GM23338 (cell line): Measurements from ENCODE around the gene COPE. TPM values are rescaled to one million over a fixed set of nuclear protein-coding genes. Genes with fewer than 3 reads are reported as not detected.

ENCODE experiments used
- ATAC-seq: fragments of 200-7000 bp; cut with Tn5 transposase; 3 replicates; pipeline ENCODE4 v1.9.1; 2020
- DNase-seq: peaks from one replicate; pipeline ENCODE4 v3.0.0-alpha.2; 2015; ENCODE audit warnings: low spot score
- H2AFZ ChIP-seq: fragments of 200-600 bp; sonication (generic); 2 replicates; pipeline ENCODE4 v1.8.0; 2016; ENCODE audit warnings: antibody characterized with exemption, mild to moderate bottlenecking, moderate library complexity
- H3F3A ChIP-seq: fragments of 200-600 bp; sonication (generic); replicated peaks from 2 replicates; pipeline ENCODE4 v1.8.0; 2017; ENCODE audit warnings: antibody characterized with exemption, mixed run types, low read depth
- H3K27ac ChIP-seq: fragments of 200-600 bp; sonication (generic); 2 replicates; pipeline ENCODE4 v1.6.1; 2016; ENCODE audit warnings: low read depth
- H3K27me3 ChIP-seq: fragments of 200-600 bp; sonication (generic); 2 replicates; pipeline ENCODE4 v1.8.0; 2016; ENCODE audit warnings: mild to moderate bottlenecking, mixed run types, moderate library complexity; ENCODE audit not compliant: insufficient read depth
- H3K36me3 ChIP-seq: fragments of 200-600 bp; sonication (generic); 2 replicates; pipeline ENCODE4 v1.8.0; 2016; ENCODE audit warnings: mild to moderate bottlenecking; ENCODE audit not compliant: insufficient read depth
- H3K4me1 ChIP-seq: fragments of 200-600 bp; sonication (generic); 2 replicates; pipeline ENCODE4 v1.8.0; 2016; ENCODE audit warnings: mild to moderate bottlenecking, moderate library complexity; ENCODE audit not compliant: insufficient read depth
- H3K4me2 ChIP-seq: fragments of 200-600 bp; sonication (generic); 2 replicates; pipeline ENCODE4 v1.7.1; 2017; ENCODE audit warnings: mixed run types
- H3K4me3 ChIP-seq: fragments of 200-600 bp; sonication (generic); 2 replicates; pipeline ENCODE4 v1.6.1; 2016; ENCODE audit warnings: mixed run types
- H3K79me2 ChIP-seq: fragments of 200-600 bp; sonication (generic); replicated peaks from 2 replicates; pipeline ENCODE4 v1.8.0; 2017; ENCODE audit warnings: mild to moderate bottlenecking; ENCODE audit not compliant: insufficient read depth
- H3K9me2 ChIP-seq: fragments of 200-600 bp; sonication (generic); 2 replicates; pipeline ENCODE4 v1.8.0; 2017; ENCODE audit not compliant: insufficient read depth
- H4K20me1 ChIP-seq: fragments of 200-600 bp; sonication (generic); replicated peaks from 2 replicates; pipeline ENCODE4 v1.8.0; 2017; ENCODE audit warnings: mild to moderate bottlenecking; ENCODE audit not compliant: insufficient read depth
- H3K27ac Mint-ChIP-seq: 2 replicates; pipeline ENCODE4 v1.8.0; 2020; ENCODE audit warnings: inconsistent platforms, mild to moderate bottlenecking, moderate library complexity, mixed read lengths
- H3K27me3 Mint-ChIP-seq: 3 replicates; pipeline ENCODE4 v1.8.0; 2022; ENCODE audit warnings: low read depth, mild to moderate bottlenecking, moderate library complexity, mixed read lengths, inconsistent platforms; ENCODE audit not compliant: insufficient read depth, poor library complexity
- H3K36me3 Mint-ChIP-seq: 3 replicates; pipeline ENCODE4 v1.8.0; 2021; ENCODE audit warnings: low read depth, mild to moderate bottlenecking, inconsistent platforms, moderate library complexity, mixed read lengths
- H3K4me1 Mint-ChIP-seq: 3 replicates; pipeline ENCODE4 v1.8.0; 2020; ENCODE audit warnings: mild to moderate bottlenecking, inconsistent platforms, mixed read lengths
- H3K4me3 Mint-ChIP-seq: 3 replicates; pipeline ENCODE4 v1.8.0; 2021; ENCODE audit warnings: moderate library complexity, mild to moderate bottlenecking, inconsistent platforms, mixed read lengths
- H3K9me3 Mint-ChIP-seq: 3 replicates; pipeline ENCODE4 v1.8.0; 2020; ENCODE audit warnings: moderate library complexity, mild to moderate bottlenecking, inconsistent platforms, mixed read lengths
- CREB1 ChIP-seq: fragments of 250-450 bp; sonication (Bioruptor Pico); IDR thresholded peaks from 2 replicates; pipeline ENCODE4 v1.5.0; 2020; ENCODE audit warnings: low read depth, mild to moderate bottlenecking, moderate library complexity
- CTCF ChIP-seq, 2 experiments: fragments of 200-600 bp in 1 of 2; sonication (generic) in 1 of 2; conservative IDR thresholded peaks; 2 replicates each; pipeline versions ENCODE4 v1.5.1 to v1.6.1; 2016 to 2017; ENCODE audit warnings: antibody characterized with exemption in 2 of 2, low read depth in 2 of 2, mild to moderate bottlenecking in 2 of 2, moderate library complexity in 1 of 2
- ETS1 ChIP-seq: IDR thresholded peaks from 2 replicates; pipeline ENCODE4 v1.6.1; 2016; ENCODE audit warnings: antibody characterized with exemption
- EZH2 ChIP-seq: fragments of 200-600 bp; sonication (generic); IDR thresholded peaks from one replicate; pipeline ENCODE4 v1.8.0; 2017; ENCODE audit warnings: antibody characterized with exemption, mild to moderate bottlenecking, low read depth; ENCODE audit not compliant: unreplicated experiment
- EZH2phosphoT487 ChIP-seq: fragments of 200-600 bp; sonication (generic); IDR thresholded peaks from one replicate; pipeline ENCODE4 v1.8.1; 2018; ENCODE audit warnings: antibody characterized with exemption; ENCODE audit not compliant: unreplicated experiment
- JUNB ChIP-seq: IDR thresholded peaks from one replicate; pipeline ENCODE4 v1.6.1; 2016; ENCODE audit warnings: antibody characterized with exemption; ENCODE audit not compliant: unreplicated experiment
- NANOG ChIP-seq: IDR thresholded peaks from 2 replicates; pipeline ENCODE4 v1.6.1; 2016; ENCODE audit warnings: antibody characterized with exemption, borderline replicate concordance
- POLR2AphosphoS5 ChIP-seq: IDR thresholded peaks from 2 replicates; pipeline ENCODE4 v1.6.1; 2016; ENCODE audit warnings: antibody characterized with exemption, low read depth
- STAT1 ChIP-seq: IDR thresholded peaks from one replicate; pipeline ENCODE4 v1.6.1; 2016; ENCODE audit warnings: antibody characterized with exemption; ENCODE audit not compliant: unreplicated experiment
- ZNF114 ChIP-seq: fragments of 250-450 bp; sonication (Bioruptor Pico); IDR thresholded peaks from 2 replicates; pipeline ENCODE4 v1.5.0; 2020; ENCODE audit warnings: mild to moderate bottlenecking, moderate library complexity
- ZNF462 ChIP-seq: fragments of 250-450 bp; sonication (Bioruptor Pico); IDR thresholded peaks from 2 replicates; pipeline ENCODE4 v1.5.0; 2020; ENCODE audit warnings: mild to moderate bottlenecking, moderate library complexity
- polyA plus RNA-seq: library from polyadenylated mRNA; unstranded; fragments of >200 nt; fragmentation: Nextera tagmentation; extraction: Ambion mirVana; gene quantifications from 2 replicates; pipeline ENCODE4 v1.2.1, GENCODE V29; 2016
- total RNA-seq: library from RNA; depleted of rRNA; stranded (reverse); fragments of >200 nt; shearing (Covaris generic); gene quantifications from 2 replicates; pipeline ENCODE4 v1.2.3, GENCODE V29; 2014

COPE gene
- total and polyA plus RNA-seq, 2 experiments from 2014 or later = 263 TPM

- Mint-ChIP-seq H3K36me3 (peaks cover 51% of the 10 kb centered on the region), H3K4me1 (peaks cover 2% of the 10 kb centered on the region; the same call in 1 of the 3 replicates), H3K4me3 (no peak overlapping the region), H3K27me3 (peaks cover 12% of the 10 kb centered on the region), H3K27ac (no peak overlapping the region), H3K9me3 (no peaks in the 10 kb centered on the region)
- H3K79me2 ChIP-seq = no peaks in the 10 kb centered on the region
- H3K36me3 ChIP-seq = no peaks in the 10 kb centered on the region
- no peak overlapping the region for H3K4me3 ChIP-seq
- ATAC-seq (no peak), DNase-seq (no peak)
- no peaks in the 10 kb centered on the region for H3K9me2 ChIP-seq
- no peak overlapping the region for H3K27ac ChIP-seq
- no peak overlapping the region for H3K4me2 ChIP-seq
- H4K20me1 ChIP-seq = no peaks in the 10 kb centered on the region; the same call in 1 of the 2 replicates
- peaks cover 4% of the 10 kb centered on the region; the same call in 1 of the 2 replicates for H3K4me1 ChIP-seq
- no peak for TF ChIP-seq EZH2phosphoT487
- TF ChIP-seq EZH2 = no peak
- TF ChIP-seq CREB1 = no peak
- no peak for TF ChIP-seq JUNB
- TF ChIP-seq POLR2AphosphoS5 = no peak
- H2AFZ ChIP-seq = no peak overlapping the region
- no peaks in the 10 kb centered on the region; the same call in 1 of the 2 replicates for H3F3A ChIP-seq
- no peaks in the 10 kb centered on the region for H3K27me3 ChIP-seq
Measured at GRCh38 chr19:18928018-18928805, 9.0 kb upstream of the COPE start.

GRCh38 chr19:18924684-18925213 lies 5.6 kb upstream of the COPE start:
- Histone ChIP-seq H3K27ac (no peak overlapping the region), H3K4me3 (no peak overlapping the region), H3K79me2 (peaks cover 14% of the 10 kb centered on the region), H4K20me1 (no peaks in the 10 kb centered on the region; the same call in 1 of the 2 replicates), H3K36me3 (no peaks in the 10 kb centered on the region; the same call in 1 of the 2 replicates), H3K9me2 (no peaks in the 10 kb centered on the region), H3K27me3 (no peaks in the 10 kb centered on the region), H3K4me1 (0 out of 2 replicates have a peak, but pooled peaks cover 4% of the 10 kb centered on the region), H2AFZ (no peak overlapping the region), H3K4me2 (no peak overlapping the region), H3F3A (no peaks in the 10 kb centered on the region)
- no peak overlapping the region for H3K4me3 Mint-ChIP-seq
- peaks cover 12% of the 10 kb centered on the region for H3K27me3 Mint-ChIP-seq
- peaks cover 3% of the 10 kb centered on the region for H3K4me1 Mint-ChIP-seq
- H3K36me3 Mint-ChIP-seq = peaks cover 62% of the 10 kb centered on the region
- no peaks in the 10 kb centered on the region; the same call in 2 of the 3 replicates for H3K9me3 Mint-ChIP-seq
- ATAC-seq (no peak), DNase-seq (no peak)
- H3K27ac Mint-ChIP-seq = no peak overlapping the region
- no peak for TF ChIP-seq NANOG
- no peak for TF ChIP-seq CTCF (conservative IDR thresholded peaks at IDR 0.05; ENCODE audit: low read depth in 2 of 2)
- no peak for TF ChIP-seq CREB1
- no peak for TF ChIP-seq STAT1
- no peak for TF ChIP-seq EZH2phosphoT487
- no peak for TF ChIP-seq ETS1
- TF ChIP-seq EZH2 = no peak
- no peak for TF ChIP-seq ZNF462 (CRISPR knock-in tag)
- TF ChIP-seq JUNB = no peak
- no peak for TF ChIP-seq ZNF114 (CRISPR knock-in tag)
